Measurements from ENCODE around the gene PGAM2. TPM values are rescaled to one million over a fixed set of nuclear protein-coding genes. Genes with fewer than 3 reads are reported as not detected.
A peak's percentile ranks its signal among the peaks of the same experiment; 100 is the strongest.

Gene PGAM2
- polyA plus RNA-seq, 3 donors = 0.13 TPM; not detected in 2

- DNase-seq = no peak
- no peak for TF ChIP-seq CTCF (IDR thresholded peaks at IDR 0.05)
- Mint-ChIP-seq H3K27ac (peak overlapping the region in 3 of 7 donors; percentile 37 to 48 (median 40)), H3K4me3 (no peak overlapping the region), H3K9me3 (no peaks in the 10 kb centered on the region), H3K4me1 (no peaks in the 10 kb centered on the region), H3K36me3 (peaks cover 85 to 98% of the 10 kb centered on the region in 2 donors), H3K27me3 (ENCODE audit: low read depth in 3 of 3) (peaks cover 0 to 4% (median 2%) of the 10 kb centered on the region in 3 donors)
- peak overlapping the region in 1 of 2 donors; percentile 24 for H3K27ac ChIP-seq (ENCODE audit: low read depth in 1 of 2, low read length in 2 of 2)
- H3K4me1 ChIP-seq (ENCODE audit: control insufficient read depth in 1 of 2, insufficient read depth in 2 of 2, low read length in 2 of 2) = no peaks in the 10 kb centered on the region
- H3K9ac ChIP-seq (ENCODE audit: insufficient read depth, low read length, poor library complexity, severe bottlenecking) = no peak overlapping the region
- H3K27me3 ChIP-seq (ENCODE audit: control insufficient read depth in 2 of 2, insufficient read depth in 2 of 2, low read length in 2 of 2) = no peaks in the 10 kb centered on the region
- peaks cover 50% of the 10 kb centered on the region for H3K79me2 ChIP-seq (ENCODE audit: insufficient read depth, low read length)
- H2AFZ ChIP-seq (ENCODE audit: insufficient read depth, low read depth, low read length, poor library complexity, severe bottlenecking) = no peak overlapping the region
- no peaks in the 10 kb centered on the region for H3K9me3 ChIP-seq (replicated peaks in 1 of 2; ENCODE audit: control insufficient read depth in 1 of 2, insufficient read depth in 1 of 2, low read length in 2 of 2)
- no peak overlapping the region for H3K4me2 ChIP-seq (replicated peaks; ENCODE audit: extremely low read depth, low read length, poor library complexity, severe bottlenecking)
- peaks cover 100% of the 10 kb centered on the region for H4K20me1 ChIP-seq (ENCODE audit: insufficient read depth, low read length)
- H3K4me3 ChIP-seq (replicated peaks in 1 of 3; ENCODE audit: low read depth in 2 of 3, low read length in 3 of 3) = no peak overlapping the region
- H3K36me3 ChIP-seq (replicated peaks in 1 of 2; ENCODE audit: control insufficient read depth in 1 of 2, insufficient read depth in 2 of 2, low read length in 2 of 2) = peaks cover 93 to 100% of the 10 kb centered on the region in 2 donors
- intact Hi-C loops (cut with micrococcal nuclease) = no loop called here
- WGBS (ENCODE audit: insufficient coverage) = 95% methylated on average over 11 of the region's 11 CpGs
Measured at GRCh38 chr7:44057181-44057848, 8.1 kb downstream of the PGAM2 start.

- no peak overlapping the region for H3K4me3 Mint-ChIP-seq
- peak overlapping the region in 1 of 7 donors; percentile 11 for H3K27ac Mint-ChIP-seq
- H3K9me3 ChIP-seq (replicated peaks in 1 of 2; ENCODE audit: control insufficient read depth in 1 of 2, insufficient read depth in 1 of 2, low read length in 2 of 2) = no peaks in the 10 kb centered on the region
- no peaks in the 10 kb centered on the region for H3K9me3 Mint-ChIP-seq
- no peak overlapping the region for H3K4me2 ChIP-seq (replicated peaks; ENCODE audit: extremely low read depth, low read length, poor library complexity, severe bottlenecking)
- no peak overlapping the region for H3K9ac ChIP-seq (ENCODE audit: insufficient read depth, low read length, poor library complexity, severe bottlenecking)
- no peaks in the 10 kb centered on the region for H3K4me1 ChIP-seq (ENCODE audit: control insufficient read depth in 1 of 2, insufficient read depth in 2 of 2, low read length in 2 of 2)
- peaks cover 55% of the 10 kb centered on the region for H3K79me2 ChIP-seq (ENCODE audit: insufficient read depth, low read length)
- no peak overlapping the region for H3K4me3 ChIP-seq (replicated peaks in 1 of 3; ENCODE audit: low read depth in 2 of 3, low read length in 3 of 3)
- H3K27me3 ChIP-seq (ENCODE audit: control insufficient read depth in 2 of 2, insufficient read depth in 2 of 2, low read length in 2 of 2) = no peaks in the 10 kb centered on the region
- H3K4me1 Mint-ChIP-seq = no peaks in the 10 kb centered on the region
- intact Hi-C loops (cut with micrococcal nuclease) = no loop called here
- H4K20me1 ChIP-seq (ENCODE audit: insufficient read depth, low read length) = peaks cover 100% of the 10 kb centered on the region
- 100% methylated on average over 7 of the region's 7 CpGs for WGBS (ENCODE audit: insufficient coverage)
- peaks cover 88 to 99% of the 10 kb centered on the region in 2 donors for H3K36me3 Mint-ChIP-seq
- H3K27ac ChIP-seq (ENCODE audit: low read depth in 1 of 2, low read length in 2 of 2) = peak overlapping the region in 1 of 2 donors; percentile 24
- H3K27me3 Mint-ChIP-seq (ENCODE audit: low read depth in 3 of 3) = peaks cover 0 to 4% (median 2%) of the 10 kb centered on the region in 3 donors
- TF ChIP-seq CTCF (IDR thresholded peaks at IDR 0.05) = no peak
- peaks cover 93 to 100% of the 10 kb centered on the region in 2 donors for H3K36me3 ChIP-seq (replicated peaks in 1 of 2; ENCODE audit: control insufficient read depth in 1 of 2, insufficient read depth in 2 of 2, low read length in 2 of 2)
- H2AFZ ChIP-seq (ENCODE audit: insufficient read depth, low read depth, low read length, poor library complexity, severe bottlenecking) = no peak overlapping the region
- no peak for DNase-seq
Measured at GRCh38 chr7:44056681-44057080, 8.7 kb downstream of the PGAM2 start.
